ENCODE measurements around the gene POLK. TPM values are rescaled to one million over a fixed set of nuclear protein-coding genes. Genes with fewer than 3 reads are reported as not detected.

Gene POLK
- total and polyA plus RNA-seq, 2 of the 13 experiments (the other 11 are each of a cell fraction or from before 2014, with no cell fraction given) = 8.6 to 11.7 TPM

DNA sequence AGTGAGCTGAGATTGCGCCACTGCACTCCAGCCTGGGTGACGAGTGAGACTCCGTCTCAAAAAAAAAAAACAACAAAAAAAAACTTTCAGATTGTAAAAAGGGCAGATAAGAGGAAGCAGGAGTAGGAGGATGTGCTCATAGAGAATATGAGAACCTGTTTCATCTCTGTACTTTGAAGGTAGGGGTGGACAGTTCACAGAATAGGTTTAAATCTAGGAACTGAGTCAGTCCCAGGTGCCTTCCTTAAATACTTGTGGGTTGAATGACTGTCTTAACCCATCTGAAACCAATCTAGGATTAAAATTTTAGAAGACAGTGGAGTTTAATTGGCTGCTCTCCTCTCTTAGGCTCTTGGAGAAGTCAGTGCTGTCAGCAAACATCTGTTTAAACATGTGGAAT is 12.4 kb downstream of the POLK start:
- no peak overlapping the region for H3K4me3 ChIP-seq (replicated peaks in 1 of 3; ENCODE audit: insufficient read depth in 1 of 3, low read depth in 2 of 3, low read length in 3 of 3)
- peaks cover 8% of the 10 kb centered on the region for H3K4me1 ChIP-seq (ENCODE audit: insufficient read depth, low read length)
- peaks cover 26% of the 10 kb centered on the region for H3K79me2 ChIP-seq (ENCODE audit: insufficient read depth, low read length)
- no peaks in the 10 kb centered on the region for H3K27me3 ChIP-seq (ENCODE audit: control insufficient read depth in 1 of 2, insufficient read depth in 2 of 2, low read length in 2 of 2)
- intact Hi-C loops (cut with micrococcal nuclease; ENCODE audit: unreplicated experiment) = loop anchor here (10.0 kb wide), 1 partner anchor 289 kb away; the partner anchor contains the start of gene ANKRD31
- no peak overlapping the region for H3K4me2 ChIP-seq (ENCODE audit: low read depth, low read length)
- peaks cover 41% of the 10 kb centered on the region for H4K20me1 ChIP-seq (ENCODE audit: insufficient read depth, low read length)
- peaks cover 16% of the 10 kb centered on the region; the same call in 1 of the 2 replicates for H3K9me3 ChIP-seq (ENCODE audit: low read length)
- POLR2A ChIA-PET = no interaction called here
- no TSS peak for BruUV-seq (replicated peaks)
- WGBS (ENCODE audit: low lambda C conversion rate) = 92% methylated on average over 3 of the region's 3 CpGs
- CTCF ChIA-PET (ENCODE audit: low intra/inter-chr PET ratio, low total read pairs) = no interaction called here
- no peak overlapping the region for H3K9ac ChIP-seq (ENCODE audit: insufficient read depth, low read depth, low read length)
- FAIRE-seq (no peak), ATAC-seq (no peak), DNase-seq (ENCODE audit: low spot score) (no peak)
- in situ Hi-C loops (cut with HindIII; ENCODE audit: extremely low pct_ligation_motif_present, low pct_unique_long_range_greater_than_20kb) = loop anchor here (25.0 kb wide), 1 partner anchor 837 kb away; the partner anchor contains the start of gene HEXB
- no peaks in the 10 kb centered on the region for H3K36me3 ChIP-seq (replicated peaks in 1 of 2; ENCODE audit: control insufficient read depth in 1 of 2, insufficient read depth in 2 of 2, low read length in 2 of 2)
- TF ChIP-seq MATR3 (CRISPR knock-in tag; IDR thresholded peaks at IDR 0.05) (no peak), ZNF816 (CRISPR knock-in tag; IDR thresholded peaks at IDR 0.05; ENCODE audit: borderline replicate concordance) (no peak), PRMT3 (CRISPR knock-in tag; IDR thresholded peaks at IDR 0.05; ENCODE audit: borderline replicate concordance, low read depth) (no peak), ZNF510 (CRISPR knock-in tag; IDR thresholded peaks at IDR 0.05; ENCODE audit: low read depth) (no peak), ARID2 (CRISPR knock-in tag; IDR thresholded peaks at IDR 0.05; ENCODE audit: borderline replicate concordance) (no peak), ZBTB20 (CRISPR knock-in tag; IDR thresholded peaks at IDR 0.05; ENCODE audit: borderline replicate concordance, low read depth) (no peak), TMF1 (CRISPR knock-in tag; IDR thresholded peaks at IDR 0.05; ENCODE audit: low read depth) (no peak), ZFY (CRISPR knock-in tag; IDR thresholded peaks at IDR 0.05) (no peak), TEAD3 (CRISPR knock-in tag; optimal IDR thresholded peaks at IDR 0.05; ENCODE audit: borderline replicate concordance) (no peak), SATB2 (CRISPR knock-in tag; IDR thresholded peaks at IDR 0.05) (no peak)
- TF ChIP-seq, protein P1, sequence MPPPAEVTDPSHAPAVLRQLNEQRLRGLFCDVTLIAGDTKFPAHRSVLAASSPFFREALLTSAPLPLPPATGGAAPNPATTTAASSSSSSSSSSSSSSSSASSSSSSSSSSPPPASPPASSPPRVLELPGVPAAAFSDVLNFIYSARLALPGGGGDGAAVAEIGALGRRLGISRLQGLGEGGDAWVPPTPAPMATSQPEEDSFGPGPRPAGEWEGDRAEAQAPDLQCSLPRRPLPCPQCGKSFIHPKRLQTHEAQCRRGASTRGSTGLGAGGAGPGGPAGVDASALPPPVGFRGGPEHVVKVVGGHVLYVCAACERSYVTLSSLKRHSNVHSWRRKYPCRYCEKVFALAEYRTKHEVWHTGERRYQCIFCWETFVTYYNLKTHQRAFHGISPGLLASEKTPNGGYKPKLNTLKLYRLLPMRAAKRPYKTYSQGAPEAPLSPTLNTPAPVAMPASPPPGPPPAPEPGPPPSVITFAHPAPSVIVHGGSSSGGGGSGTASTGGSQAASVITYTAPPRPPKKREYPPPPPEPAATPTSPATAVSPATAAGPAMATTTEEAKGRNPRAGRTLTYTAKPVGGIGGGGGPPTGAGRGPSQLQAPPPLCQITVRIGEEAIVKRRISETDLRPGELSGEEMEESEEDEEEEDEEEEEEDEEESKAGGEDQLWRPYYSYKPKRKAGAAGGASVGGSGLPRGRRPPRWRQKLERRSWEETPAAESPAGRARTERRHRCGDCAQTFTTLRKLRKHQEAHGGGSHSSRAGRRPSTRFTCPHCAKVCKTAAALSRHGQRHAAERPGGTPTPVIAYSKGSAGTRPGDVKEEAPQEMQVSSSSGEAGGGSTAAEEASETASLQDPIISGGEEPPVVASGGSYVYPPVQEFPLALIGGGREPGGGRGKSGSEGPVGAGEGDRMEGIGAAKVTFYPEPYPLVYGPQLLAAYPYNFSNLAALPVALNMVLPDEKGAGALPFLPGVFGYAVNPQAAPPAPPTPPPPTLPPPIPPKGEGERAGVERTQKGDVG (CRISPR knock-in tag; IDR thresholded peaks at IDR 0.05; ENCODE audit: borderline replicate concordance) = no peak
- TF ChIP-seq, protein P2, sequence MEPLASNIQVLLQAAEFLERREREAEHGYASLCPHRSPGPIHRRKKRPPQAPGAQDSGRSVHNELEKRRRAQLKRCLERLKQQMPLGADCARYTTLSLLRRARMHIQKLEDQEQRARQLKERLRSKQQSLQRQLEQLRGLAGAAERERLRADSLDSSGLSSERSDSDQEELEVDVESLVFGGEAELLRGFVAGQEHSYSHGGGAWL (CRISPR knock-in tag; IDR thresholded peaks at IDR 0.05) = no peak
- no peak overlapping the region for H3K27ac ChIP-seq (ENCODE audit: extremely low read length, insufficient read depth, low read length)
- no peak overlapping the region for H2AFZ ChIP-seq (ENCODE audit: low read length)
